ENCODE measurements around the gene GAREM1. TPM values are rescaled to one million over a fixed set of nuclear protein-coding genes. Genes with fewer than 3 reads are reported as not detected.

The GAREM1 gene
- total and polyA plus RNA-seq, 9 of the 15 experiments (the other 6 are each of a cell fraction or from before 2014, with no cell fraction given) = 0.03 to 0.33 (median 0.07) TPM; not detected in 1

- no peak for TF ChIP-seq NFYB (IDR thresholded peaks at IDR 0.05; ENCODE audit: extremely low read depth, insufficient read length)
These were observed 124.0 kb downstream of the GAREM1 start (continued) for GRCh38 chr18:32346671-32347070.

GRCh38 chr18:32343634-32344033 is 127.0 kb downstream of the GAREM1 start:
- H2AFZ ChIP-seq (ENCODE audit: low read depth, low read length) = no peak overlapping the region
- DNase-seq (ENCODE audit: extremely low read depth in 1 of 4, low spot score in 3 of 4) (no peak), FAIRE-seq (no peak), ATAC-seq (no peak)
- ChIA-PET POLR2A (interaction anchor here (0.5 kb wide), 1 partner anchor 598 kb away, joined by 3 read pairs; no protein-coding TSS in a partner anchor), CTCF (ENCODE audit: low intra/inter-chr PET ratio) (no interaction called here)
- no TSS peak for BruUV-seq (replicated peaks)
- H3K9me3 ChIP-seq (replicated peaks; ENCODE audit: control insufficient read depth, insufficient read depth, low read depth, low read length) = no peaks in the 10 kb centered on the region
- no peak overlapping the region for H3K27ac ChIP-seq (ENCODE audit: extremely low read depth, low read depth, low read length)
- no peaks in the 10 kb centered on the region for H3K36me3 ChIP-seq (ENCODE audit: control insufficient read depth, insufficient read depth, low read length)
- no peak for TF ChIP-seq ZBTB26 (CRISPR knock-in tag; IDR thresholded peaks at IDR 0.05)
- no peak for TF ChIP-seq DACH1 (IDR thresholded peaks at IDR 0.05; ENCODE audit: partially characterized antibody)
- no peak for TF ChIP-seq HMBOX1 (IDR thresholded peaks at IDR 0.05)
- 2% methylated on average over 3 of the region's 3 CpGs for WGBS (ENCODE audit: insufficient coverage, low coverage, missing lambda C conversion rate)
- in situ Hi-C loops (cut with MboI) (no loop called here), intact Hi-C loops (cut with micrococcal nuclease) (no loop called here)
- H4K20me1 ChIP-seq (replicated peaks; ENCODE audit: control insufficient read depth, insufficient read depth, low read length) = no peaks in the 10 kb centered on the region
- H3K79me2 ChIP-seq (ENCODE audit: control insufficient read depth, insufficient read depth, low read length) = no peaks in the 10 kb centered on the region
- H3K27me3 ChIP-seq (ENCODE audit: control insufficient read depth in 2 of 2, insufficient read depth in 2 of 2, low read length in 2 of 2) = peaks cover 0 to 4% of the 10 kb centered on the region in 2 experiments; a peak in 1 of 5 replicates
- H3K9ac ChIP-seq (ENCODE audit: insufficient read depth in 1 of 2, low read depth in 2 of 2, low read length in 2 of 2) = no peak overlapping the region
- H3K4me2 ChIP-seq (ENCODE audit: insufficient read depth, low read length) = no peak overlapping the region
- H3K4me3 ChIP-seq = no peak overlapping the region
- H3K4me1 ChIP-seq (replicated peaks in 1 of 2; ENCODE audit: control insufficient read depth in 2 of 2, insufficient read depth in 2 of 2, low read length in 2 of 2) = no peaks in the 10 kb centered on the region
- H3K9me1 ChIP-seq (ENCODE audit: control insufficient read depth, insufficient read depth, low read length) = no peaks in the 10 kb centered on the region
